OCI-LY3 (cell line): ENCODE results near the gene WWOX.

ENCODE experiments used
- CTCF ChIP-seq: fragments of 200-600, 300-600 bp; sonication (generic); IDR thresholded peaks from 2 replicates; pipeline ENCODE4 v1.5.1; 2014; ENCODE audit warnings: antibody characterized with exemption, low read length, low read depth
- EZH2phosphoT487 ChIP-seq: fragments of 200-600 bp; shearing (Covaris generic); IDR thresholded peaks from 2 replicates; pipeline ENCODE4 v1.6.1; 2018; ENCODE audit warnings: antibody characterized with exemption, mixed run types, low read depth

GRCh38 chr16:78647491-78647890, 548.0 kb downstream of the WWOX start:
- TF ChIP-seq CTCF (no peak), EZH2phosphoT487 (no peak)
